NCI-H510A treated with DMSO at 0.1 percent for 48 hours (cell line): ENCODE data around the gene ENOX1.

Experiments used
- DNase-seq: peaks from one replicate; lab custom pipeline; 2025; lab: John Stamatoyannopoulos, UW

The ENOX1 gene

DNA sequence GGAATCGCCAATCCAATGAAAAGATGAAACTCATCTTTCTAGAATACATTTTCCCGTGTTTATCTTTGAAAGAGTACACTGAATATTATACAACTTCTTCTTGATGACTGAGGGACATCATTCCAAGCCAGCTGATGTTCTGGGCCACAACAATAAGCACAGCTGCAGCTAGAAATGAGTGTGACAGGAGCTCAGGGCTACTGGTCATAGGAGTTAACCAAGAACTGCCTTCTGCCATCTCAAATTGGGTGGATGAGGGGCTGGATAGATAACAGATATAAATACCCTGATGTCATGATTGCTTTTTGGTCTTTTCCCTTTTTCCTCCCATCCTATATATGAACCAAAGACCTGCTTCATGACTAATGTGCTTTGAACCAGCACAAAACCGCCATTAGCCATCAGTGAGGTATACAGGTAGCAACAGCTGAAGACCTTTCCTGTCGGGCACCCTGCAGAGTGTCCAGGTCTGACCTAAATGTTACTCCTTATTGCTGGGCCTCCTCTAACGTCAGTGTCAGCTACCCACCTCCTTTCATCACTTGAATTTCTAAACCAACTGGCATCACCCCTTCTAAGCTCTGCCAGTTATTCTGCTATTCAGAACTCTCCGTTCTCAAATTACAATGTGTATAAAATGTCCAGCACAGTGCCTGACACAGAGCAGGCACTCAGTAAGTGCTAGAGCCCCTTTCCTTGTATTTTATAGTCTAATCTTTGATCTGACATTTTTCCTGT is 178.2 kb downstream of the ENOX1 start:
- no peak for DNase-seq

- no peak for DNase-seq
Observed at GRCh38 chr13:43597599-43597945, 189.2 kb downstream of the ENOX1 start.

GRCh38 chr13:43596924-43597598 is 189.7 kb downstream of the ENOX1 start:
- no peak for DNase-seq

GRCh38 chr13:43596006-43596405 is 190.8 kb downstream of the ENOX1 start:
- no peak for DNase-seq

GRCh38 chr13:43587376-43587775 is 199.4 kb downstream of the ENOX1 start:
- no peak for DNase-seq

DNA sequence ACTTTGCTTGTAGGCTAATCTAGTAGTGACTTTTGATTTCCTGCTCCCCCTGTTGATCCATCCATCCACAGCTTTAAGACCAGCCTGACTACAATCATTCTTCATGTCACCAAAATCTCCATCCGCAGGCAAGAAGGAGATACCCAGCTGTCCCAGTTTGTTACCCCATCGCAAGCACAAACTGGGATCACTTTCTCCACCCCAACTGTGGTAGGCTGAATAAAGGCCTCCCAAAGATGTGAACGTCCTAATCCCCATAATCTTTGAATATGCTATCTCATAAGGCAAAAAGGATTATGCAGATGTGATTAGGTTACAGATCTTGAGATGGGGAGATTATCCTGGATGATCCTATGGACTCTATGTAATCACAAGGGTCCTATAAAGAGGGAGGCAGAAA is 202.0 kb downstream of the ENOX1 start:
- no peak for DNase-seq

- DNase-seq: no peak
Observed at GRCh38 chr13:43583321-43583720, 203.5 kb downstream of the ENOX1 start.

GRCh38 chr13:43580280-43580679 is 206.5 kb downstream of the ENOX1 start:
- no peak for DNase-seq

DNA sequence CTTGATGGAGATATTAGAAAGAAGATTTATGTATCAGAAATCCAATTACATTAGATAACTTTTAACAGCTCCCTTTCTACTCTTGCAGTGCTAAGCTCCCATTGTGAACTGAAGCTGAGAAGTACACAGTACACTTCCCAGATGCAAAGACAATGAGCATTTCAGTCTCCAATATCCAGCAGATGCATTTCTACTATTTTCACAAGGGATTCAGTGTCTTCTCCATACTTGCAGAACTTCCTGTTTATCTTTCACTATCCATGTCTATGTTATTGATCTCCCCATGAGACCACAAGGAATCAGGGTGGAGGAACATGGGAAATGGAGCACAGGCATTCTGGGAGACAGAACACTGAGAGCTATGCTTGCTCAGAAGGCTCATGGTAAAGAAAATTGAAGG is 207.5 kb downstream of the ENOX1 start:
- no peak for DNase-seq

DNA sequence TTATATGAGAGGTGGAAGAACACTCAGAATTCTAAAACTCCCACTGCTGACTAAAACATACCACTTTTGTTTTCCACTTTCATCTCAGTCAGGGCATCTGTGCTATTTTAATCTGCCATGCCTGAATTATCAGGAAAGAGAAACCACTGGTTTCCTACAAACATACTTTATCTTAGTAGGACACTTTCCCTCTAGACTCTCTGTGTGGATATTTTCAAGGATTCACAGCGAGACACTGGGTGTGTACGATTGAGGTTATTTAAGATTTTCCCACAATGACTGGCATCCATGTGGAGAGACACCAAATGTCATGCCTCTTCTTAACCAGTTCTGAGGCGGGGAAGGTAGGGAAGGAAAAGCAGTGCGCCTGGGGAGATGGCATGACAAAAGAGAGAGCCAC is 212.2 kb downstream of the ENOX1 start:
- DNase-seq: no peak

DNA sequence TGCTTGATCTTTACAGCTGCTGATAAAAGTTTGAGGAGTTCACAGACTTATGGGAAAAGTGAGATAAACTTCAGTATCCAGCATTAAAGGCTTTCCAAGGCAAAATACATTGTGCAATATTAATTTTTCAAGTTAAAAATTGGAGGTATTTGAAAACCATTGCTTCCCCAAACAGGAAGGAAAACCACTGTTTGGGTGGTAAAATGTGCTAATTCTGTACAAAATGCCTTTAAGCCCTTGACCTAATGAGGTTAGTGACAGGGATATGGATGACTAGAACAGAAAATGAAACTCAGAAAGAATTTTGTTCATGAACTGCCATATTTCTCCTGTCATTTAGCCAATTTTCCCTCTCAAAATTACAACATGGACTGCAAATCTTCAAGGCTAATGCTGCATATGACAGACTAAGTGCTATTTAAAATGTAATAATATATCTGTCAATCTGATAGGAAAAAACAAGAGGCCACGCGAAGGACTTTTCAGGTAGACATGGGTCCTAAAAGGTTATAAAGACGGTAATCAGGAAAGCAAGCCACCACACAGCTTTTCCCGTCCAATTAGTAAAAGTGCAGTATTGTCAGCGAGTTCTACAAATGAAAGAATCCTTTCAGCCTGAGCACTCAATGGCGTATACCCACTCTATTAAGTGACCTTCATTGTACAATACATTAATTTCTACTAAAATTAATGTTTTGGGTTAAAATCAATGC is 212.8 kb downstream of the ENOX1 start:
- DNase-seq: no peak

DNA sequence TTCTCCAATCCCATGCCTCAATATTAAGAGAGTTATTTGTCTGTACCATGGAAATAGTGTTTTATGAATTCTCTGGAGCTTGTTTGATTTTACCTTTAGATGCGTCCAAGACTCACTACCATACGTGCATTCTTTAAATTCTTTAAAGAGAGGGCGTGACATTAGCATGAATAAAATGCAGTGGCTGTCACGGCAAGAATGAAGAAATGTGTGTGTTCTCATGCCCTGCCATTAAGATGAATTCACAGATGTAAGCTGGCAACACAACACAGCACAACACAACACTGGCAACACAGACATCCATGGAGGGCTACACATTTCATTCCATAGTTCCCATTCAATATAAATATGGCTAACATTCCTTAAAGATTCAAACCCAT is 213.4 kb downstream of the ENOX1 start:
- no peak for DNase-seq

DNA sequence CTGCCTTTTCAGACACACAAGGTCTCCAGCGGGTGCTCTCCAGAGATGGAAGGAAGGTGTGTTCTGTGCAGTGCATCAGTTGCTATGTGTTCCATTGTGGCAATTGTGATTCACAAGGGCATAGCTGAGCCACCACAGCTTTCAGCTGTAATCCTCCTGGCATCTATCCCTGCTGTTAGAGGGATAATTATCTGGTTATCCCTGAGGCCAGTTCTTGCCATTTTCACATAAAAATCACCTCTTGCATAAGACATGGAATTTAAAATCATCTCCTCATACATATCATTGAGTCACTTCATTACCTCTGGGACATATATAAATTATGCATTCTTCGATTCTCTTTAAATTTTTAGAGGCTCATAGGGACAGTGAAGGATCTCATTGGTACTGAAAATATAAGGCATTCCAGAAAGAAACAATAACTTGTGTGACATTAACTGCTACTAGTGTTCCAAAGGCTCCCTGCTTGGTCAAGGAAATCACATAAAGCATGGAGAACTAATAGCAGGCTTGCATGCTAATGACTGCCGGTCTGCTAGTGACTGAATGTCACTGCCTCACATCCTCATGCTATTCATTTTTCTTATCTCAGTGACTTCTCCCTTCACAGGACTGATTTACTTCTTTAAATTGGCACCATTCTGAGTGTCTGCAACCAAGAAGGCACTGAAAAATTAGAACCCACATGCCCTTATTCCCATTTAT is 214.0 kb downstream of the ENOX1 start:
- no peak for DNase-seq

GRCh38 chr13:43569658-43570057 is 217.1 kb downstream of the ENOX1 start:
- no peak for DNase-seq

DNA sequence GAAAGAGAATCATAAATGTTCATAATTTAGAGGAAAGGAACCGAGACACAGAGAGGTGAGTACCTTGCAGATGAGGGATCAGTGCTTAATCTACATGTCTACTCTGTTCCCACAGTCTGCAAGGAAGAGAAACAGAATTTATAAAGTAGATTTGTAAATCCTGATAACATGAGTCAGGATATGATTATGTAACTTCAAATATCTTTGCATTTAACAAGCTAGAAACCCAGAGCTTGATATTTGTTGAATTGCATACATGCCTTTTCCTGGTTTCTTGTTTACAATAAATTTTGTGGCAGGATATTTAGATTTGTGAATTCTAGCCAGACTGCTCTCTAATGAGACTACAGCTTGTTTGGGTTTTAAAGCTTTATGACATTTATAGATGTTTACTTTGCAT is 219.2 kb downstream of the ENOX1 start:
- no peak for DNase-seq

DNA sequence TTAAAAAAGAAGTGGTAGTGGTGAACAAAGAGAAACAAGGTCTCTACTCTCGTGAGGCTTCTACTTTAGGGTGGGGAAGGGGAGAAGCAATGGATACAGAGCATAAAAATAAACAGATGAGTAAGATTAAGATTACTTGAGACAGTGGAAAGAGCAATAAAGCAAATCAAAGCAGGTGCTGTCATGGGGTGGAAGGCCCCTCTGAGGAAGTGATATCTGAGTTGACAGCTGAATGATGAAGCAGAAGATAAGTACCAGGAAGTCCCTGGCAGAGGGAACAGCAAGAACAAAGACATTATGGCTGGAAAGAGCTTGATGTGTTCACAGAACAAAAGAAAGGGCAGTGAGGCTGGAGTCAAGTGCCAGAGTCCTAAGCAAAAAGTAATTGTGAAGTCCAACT is 221.8 kb downstream of the ENOX1 start:
- DNase-seq: no peak

GRCh38 chr13:43561081-43561480 is 225.7 kb downstream of the ENOX1 start:
- no peak for DNase-seq

- no peak for DNase-seq
Observed at GRCh38 chr13:43558939-43559338, 227.8 kb downstream of the ENOX1 start.

DNA sequence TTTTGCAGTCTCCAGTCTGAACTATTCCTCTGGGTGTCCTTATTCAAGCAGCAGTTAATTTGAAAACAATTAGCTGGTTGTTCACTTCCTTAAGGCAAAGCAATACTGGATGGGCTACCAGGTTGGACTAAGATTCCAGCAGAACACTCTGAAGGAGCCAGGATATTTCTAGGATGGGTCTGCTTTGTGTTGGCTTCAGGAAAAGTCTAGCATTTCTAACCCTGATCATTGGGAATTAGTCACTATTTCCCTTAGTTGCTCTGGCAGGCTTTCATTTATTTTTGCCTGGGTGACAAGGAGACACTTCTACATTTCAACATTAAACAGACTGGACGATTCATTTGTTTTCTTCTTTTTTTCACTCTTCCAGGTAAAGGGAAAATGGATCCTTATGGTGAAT is 228.4 kb downstream of the ENOX1 start:
- no peak for DNase-seq

DNA sequence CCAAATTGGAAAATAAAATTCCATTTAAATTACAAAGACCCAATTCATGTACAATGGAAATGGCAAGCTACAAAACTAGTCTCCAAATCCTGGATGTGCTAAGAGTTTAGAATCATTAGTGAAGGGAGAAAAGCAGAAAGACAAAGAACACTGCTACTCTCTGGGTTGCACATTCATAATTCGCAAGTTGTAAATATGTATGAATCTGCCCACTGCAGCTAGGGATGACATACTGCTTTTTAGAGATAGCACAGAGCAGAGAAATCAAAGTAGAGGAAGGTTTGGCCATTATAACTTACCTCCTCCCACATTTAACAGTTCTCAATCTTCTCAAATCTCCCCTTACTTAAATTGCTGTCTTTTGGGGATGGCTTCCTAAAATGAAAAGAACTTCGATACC is 231.1 kb downstream of the ENOX1 start:
- DNase-seq: no peak

DNA sequence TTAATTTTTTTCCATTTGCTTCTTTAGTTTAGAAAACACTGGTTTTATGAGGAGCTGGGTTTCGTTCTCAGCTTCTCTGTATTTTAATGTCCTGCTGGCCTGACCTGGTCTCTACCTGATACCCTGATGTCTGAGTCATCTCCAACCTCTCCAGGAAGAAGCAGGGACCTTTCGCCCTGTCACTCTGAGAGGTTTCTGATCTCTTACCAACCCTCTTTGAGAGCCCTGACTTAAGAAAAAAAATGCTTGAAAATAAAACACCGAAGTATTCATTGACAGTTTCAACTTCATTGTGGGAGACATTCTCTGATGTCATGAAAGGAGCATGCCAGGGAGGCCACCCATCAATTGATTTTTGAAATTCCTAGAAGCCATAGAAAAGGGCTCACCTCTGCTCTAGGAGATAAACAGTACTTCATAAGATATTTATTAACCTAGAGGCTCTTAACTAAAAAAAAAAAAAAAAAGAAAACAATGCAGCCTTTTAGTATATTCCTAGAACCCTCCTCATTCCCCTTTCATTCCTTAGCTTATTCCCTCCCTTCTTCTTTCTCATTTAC is 234.8 kb downstream of the ENOX1 start:
- no peak for DNase-seq

GRCh38 chr13:43546816-43547215 is 240.0 kb downstream of the ENOX1 start:
- DNase-seq: no peak
